Measurements from ENCODE around the gene CLCA1. TPM values are rescaled to one million over a fixed set of nuclear protein-coding genes. Genes with fewer than 3 reads are reported as not detected.

The CLCA1 gene
- total and polyA plus RNA-seq, 10 of the 15 experiments (the other 5 are each of a cell fraction or from before 2014, with no cell fraction given) = 0.13 TPM; not detected in 9

- ChIA-PET CTCF (interaction anchor here (0.9 to 4.9 kb wide), 9 partner anchors 8 to 116 kb away, joined by 5 to 40 read pairs (median 7); partner anchors contain the start of gene ODF2L), POLR2A (no interaction called here), SMC1A (ENCODE audit: uncharacterized antibody, unreplicated experiment) (interaction anchor here (0.6 to 1.2 kb wide), 4 partner anchors 87 to 655 kb away, joined by 3 read pairs; no protein-coding TSS in a partner anchor), RAD21 (ENCODE audit: unreplicated experiment) (interaction anchor here (0.8 kb wide), 1 partner anchor 76 kb away, joined by 4 read pairs; the partner anchor contains the start of gene ODF2L)
- WGBS (ENCODE audit: insufficient coverage, insufficient replicate concordance, low lambda C conversion rate, missing lambda C conversion rate) = 73% methylated on average over 4 of the region's 4 CpGs
- no peaks in the 10 kb centered on the region for H3K9me3 ChIP-seq (replicated peaks; ENCODE audit: control insufficient read depth, insufficient read depth, low read length)
- in situ Hi-C loops (cut with MboI) (no loop called here), intact Hi-C loops (cut with micrococcal nuclease; ENCODE audit: unreplicated experiment) (loop anchor here (5.0 to 10.0 kb wide), 2 partner anchors 215 to 613 kb away; no protein-coding TSS in a partner anchor)
- H3K4me1 ChIP-seq (ENCODE audit: control insufficient read depth, insufficient read depth, low read length) = peaks cover 3% of the 10 kb centered on the region; the same call in 1 of the 2 replicates
- H3K27ac ChIP-seq (ENCODE audit: control insufficient read depth, insufficient read depth) = no peak overlapping the region
- H2AFZ ChIP-seq (ENCODE audit: control insufficient read depth, low read depth, low read length) = no peak overlapping the region
- no peaks in the 10 kb centered on the region for H3K79me2 ChIP-seq (ENCODE audit: control insufficient read depth, insufficient read depth, low read length)
- FAIRE-seq (no peak), DNase-seq (ENCODE audit: low read depth, low spot score) (no peak), ATAC-seq (no peak; the same call in 2 of the 3 replicates)
- H4K20me1 ChIP-seq (ENCODE audit: control insufficient read depth, insufficient read depth) = no peaks in the 10 kb centered on the region
- BruUV-seq (replicated peaks) = no TSS peak
- H3K27me3 ChIP-seq (replicated peaks in 1 of 2; ENCODE audit: control insufficient read depth in 2 of 2, insufficient read depth in 2 of 2, low read length in 1 of 2) = no peaks in the 10 kb centered on the region; a peak in 2 of 4 replicates
- no peak overlapping the region for H3K4me3 ChIP-seq
- no peak overlapping the region for H3K4me2 ChIP-seq (ENCODE audit: control insufficient read depth, insufficient read depth)
- TF ChIP-seq PML (IDR thresholded peaks at IDR 0.05; ENCODE audit: low read length) (no peak), SREBF2 (IDR thresholded peaks at IDR 0.05; ENCODE audit: low read length) (no peak), BCL11A (IDR thresholded peaks at IDR 0.05; ENCODE audit: low read depth, low read length) (no peak), CEBPZ (IDR thresholded peaks at IDR 0.05; ENCODE audit: low read depth, low read length) (no peak), RAD51 (IDR thresholded peaks at IDR 0.05) (no peak), EGR1 (IDR thresholded peaks at IDR 0.05; ENCODE audit: borderline replicate concordance in 1 of 2, low read depth in 2 of 2, low read length in 2 of 2) (no peak), HCFC1 (IDR thresholded peaks at IDR 0.05; ENCODE audit: low read length) (no peak), ZZZ3 (IDR thresholded peaks at IDR 0.05; ENCODE audit: control insufficient read depth, insufficient read length, low read depth) (no peak), GABPA (IDR thresholded peaks at IDR 0.05; ENCODE audit: low read depth) (no peak), NBN (IDR thresholded peaks at IDR 0.05) (no peak), ATF7 (IDR thresholded peaks at IDR 0.05; ENCODE audit: low read depth) (no peak), LARP7 (IDR thresholded peaks at IDR 0.05) (no peak), WRNIP1 (IDR thresholded peaks at IDR 0.05; ENCODE audit: borderline replicate concordance, low read depth, low read length) (no peak), SUZ12 (IDR thresholded peaks at IDR 0.05; ENCODE audit: unreplicated experiment) (no peak), CHD2 (IDR thresholded peaks at IDR 0.05; ENCODE audit: borderline replicate concordance, low read depth, low read length) (no peak), MEF2B (IDR thresholded peaks at IDR 0.05; ENCODE audit: partially characterized antibody, poor library complexity, severe bottlenecking) (no peak), NFXL1 (IDR thresholded peaks at IDR 0.05; ENCODE audit: borderline replicate concordance) (no peak), IRF3 (IDR thresholded peaks at IDR 0.05) (no peak), EP300 (IDR thresholded peaks at IDR 0.05; ENCODE audit: borderline replicate concordance in 1 of 2, control insufficient read depth in 1 of 2, low read depth in 2 of 2, low read length in 2 of 2) (no peak)
- no peaks in the 10 kb centered on the region for H3K36me3 ChIP-seq (ENCODE audit: control insufficient read depth in 2 of 2, insufficient read depth in 2 of 2, low read length in 1 of 2)
- H3K9ac ChIP-seq (ENCODE audit: control insufficient read depth, insufficient read depth, low read length) = no peak overlapping the region
These were observed 3.4 kb downstream of the CLCA1 start for GRCh38 chr1:86472152-86472551.

All from GM12878 (cell line).